ENCODE measurements around the gene NTM. TPM values are rescaled to one million over a fixed set of nuclear protein-coding genes. Genes with fewer than 3 reads are reported as not detected.

NTM gene
- total RNA-seq, 1 experiment from 2014 or later: 16.4 TPM

DNA sequence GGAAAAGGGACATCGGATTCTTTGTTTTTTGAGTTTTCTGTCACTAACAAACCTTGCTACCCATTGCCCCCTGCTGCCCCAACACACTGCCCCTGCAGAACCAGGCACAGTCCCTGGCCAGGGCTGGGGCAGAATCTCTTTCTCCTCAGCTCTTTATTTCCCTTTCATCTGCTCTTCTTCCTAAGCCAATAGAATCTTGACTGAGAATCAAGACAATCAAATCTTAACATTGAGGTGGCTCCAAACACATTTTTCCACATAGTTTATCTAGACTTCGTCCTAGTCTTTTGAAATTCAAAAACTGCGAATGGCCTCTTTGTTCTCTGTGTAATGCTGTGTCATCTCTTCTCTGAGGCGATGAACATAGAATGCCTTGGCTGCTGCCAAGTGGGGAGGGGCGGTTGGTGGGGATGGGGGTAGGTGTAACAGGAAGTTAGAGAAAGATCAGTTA is 16.1 kb upstream of the NTM start:
- CTCF ChIA-PET: no interaction called here
- POLR2A ChIA-PET: no interaction called here
- H3K36me3 Mint-ChIP-seq: peaks cover 13% of the 10 kb centered on the region
- H3K9me3 Mint-ChIP-seq: peaks cover 15% of the 10 kb centered on the region
- no peaks in the 10 kb centered on the region for H3K27me3 Mint-ChIP-seq (ENCODE audit: low read depth)
- TF ChIP-seq FOXP1 (CRISPR knock-in tag; IDR thresholded peaks at IDR 0.05; ENCODE audit: borderline replicate concordance) (no peak), SMAD3 (CRISPR knock-in tag; IDR thresholded peaks at IDR 0.05; ENCODE audit: borderline replicate concordance) (no peak), ZBTB21 (CRISPR knock-in tag; IDR thresholded peaks at IDR 0.05; ENCODE audit: borderline replicate concordance) (no peak), NFATC4 (CRISPR knock-in tag; IDR thresholded peaks at IDR 0.05) (no peak), E2F5 (CRISPR knock-in tag; IDR thresholded peaks at IDR 0.05) (no peak), FOXP4 (CRISPR knock-in tag; IDR thresholded peaks at IDR 0.05) (no peak), GTF2I (CRISPR knock-in tag; conservative IDR thresholded peaks at IDR 0.05) (no peak), ATF6 (CRISPR knock-in tag; IDR thresholded peaks at IDR 0.05) (no peak), HMGA2 (CRISPR knock-in tag; IDR thresholded peaks at IDR 0.05) (no peak), FOXK1 (CRISPR knock-in tag; IDR thresholded peaks at IDR 0.05) (no peak), KAT7 (CRISPR knock-in tag; IDR thresholded peaks at IDR 0.05; ENCODE audit: borderline replicate concordance) (no peak), NFYB (CRISPR knock-in tag; conservative IDR thresholded peaks at IDR 0.05; ENCODE audit: low read depth) (no peak), SP1 (CRISPR knock-in tag; conservative IDR thresholded peaks at IDR 0.05) (no peak), ERG (CRISPR knock-in tag; IDR thresholded peaks at IDR 0.05) (no peak), MLX (CRISPR knock-in tag; IDR thresholded peaks at IDR 0.05) (no peak)
- TF ChIP-seq, protein P1, sequence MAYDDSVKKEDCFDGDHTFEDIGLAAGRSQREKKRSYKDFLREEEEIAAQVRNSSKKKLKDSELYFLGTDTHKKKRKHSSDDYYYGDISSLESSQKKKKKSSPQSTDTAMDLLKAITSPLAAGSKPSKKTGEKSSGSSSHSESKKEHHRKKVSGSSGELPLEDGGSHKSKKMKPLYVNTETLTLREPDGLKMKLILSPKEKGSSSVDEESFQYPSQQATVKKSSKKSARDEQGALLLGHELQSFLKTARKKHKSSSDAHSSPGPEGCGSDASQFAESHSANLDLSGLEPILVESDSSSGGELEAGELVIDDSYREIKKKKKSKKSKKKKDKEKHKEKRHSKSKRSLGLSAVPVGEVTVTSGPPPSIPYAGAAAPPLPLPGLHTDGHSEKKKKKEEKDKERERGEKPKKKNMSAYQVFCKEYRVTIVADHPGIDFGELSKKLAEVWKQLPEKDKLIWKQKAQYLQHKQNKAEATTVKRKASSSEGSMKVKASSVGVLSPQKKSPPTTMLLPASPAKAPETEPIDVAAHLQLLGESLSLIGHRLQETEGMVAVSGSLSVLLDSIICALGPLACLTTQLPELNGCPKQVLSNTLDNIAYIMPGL (CRISPR knock-in tag; IDR thresholded peaks at IDR 0.05): no peak
- DNase-seq (ENCODE audit: low spot score) (no peak), ATAC-seq (peak; percentile 65)
- no peak overlapping the region for H3K27ac Mint-ChIP-seq
- no peak overlapping the region for H3K4me3 Mint-ChIP-seq
- peaks cover 35% of the 10 kb centered on the region for H3K4me1 Mint-ChIP-seq

GRCh38 chr11:131356206-131356605 is 14.2 kb upstream of the NTM start:
- no peak overlapping the region for H3K27ac Mint-ChIP-seq
- ChIA-PET CTCF (no interaction called here), POLR2A (no interaction called here)
- peaks cover 20% of the 10 kb centered on the region for H3K9me3 Mint-ChIP-seq
- no peak for ATAC-seq
- no peak for DNase-seq (ENCODE audit: low spot score)
- peaks cover 32% of the 10 kb centered on the region for H3K4me1 Mint-ChIP-seq
- no peak overlapping the region for H3K4me3 Mint-ChIP-seq
- H3K27me3 Mint-ChIP-seq (ENCODE audit: low read depth): no peaks in the 10 kb centered on the region
- H3K36me3 Mint-ChIP-seq: peaks cover 10% of the 10 kb centered on the region
- TF ChIP-seq, protein P1 (CRISPR knock-in tag; IDR thresholded peaks at IDR 0.05): no peak
- TF ChIP-seq ERG (CRISPR knock-in tag; IDR thresholded peaks at IDR 0.05) (no peak), E2F5 (CRISPR knock-in tag; IDR thresholded peaks at IDR 0.05) (no peak), USF1 (CRISPR knock-in tag; IDR thresholded peaks at IDR 0.05) (no peak)
- TF ChIP-seq, protein P2, sequence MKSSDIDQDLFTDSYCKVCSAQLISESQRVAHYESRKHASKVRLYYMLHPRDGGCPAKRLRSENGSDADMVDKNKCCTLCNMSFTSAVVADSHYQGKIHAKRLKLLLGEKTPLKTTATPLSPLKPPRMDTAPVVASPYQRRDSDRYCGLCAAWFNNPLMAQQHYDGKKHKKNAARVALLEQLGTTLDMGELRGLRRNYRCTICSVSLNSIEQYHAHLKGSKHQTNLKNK (CRISPR knock-in tag; IDR thresholded peaks at IDR 0.05): no peak
- TF ChIP-seq, protein P3, sequence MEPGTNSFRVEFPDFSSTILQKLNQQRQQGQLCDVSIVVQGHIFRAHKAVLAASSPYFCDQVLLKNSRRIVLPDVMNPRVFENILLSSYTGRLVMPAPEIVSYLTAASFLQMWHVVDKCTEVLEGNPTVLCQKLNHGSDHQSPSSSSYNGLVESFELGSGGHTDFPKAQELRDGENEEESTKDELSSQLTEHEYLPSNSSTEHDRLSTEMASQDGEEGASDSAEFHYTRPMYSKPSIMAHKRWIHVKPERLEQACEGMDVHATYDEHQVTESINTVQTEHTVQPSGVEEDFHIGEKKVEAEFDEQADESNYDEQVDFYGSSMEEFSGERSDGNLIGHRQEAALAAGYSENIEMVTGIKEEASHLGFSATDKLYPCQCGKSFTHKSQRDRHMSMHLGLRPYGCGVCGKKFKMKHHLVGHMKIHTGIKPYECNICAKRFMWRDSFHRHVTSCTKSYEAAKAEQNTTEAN (CRISPR knock-in tag; IDR thresholded peaks at IDR 0.05): no peak
